Measurements from ENCODE around the gene ITIH4.

GRCh38 chr3:52839268-52839575 lies 8.8 kb upstream of the ITIH4 start:
- no peak for TF ChIP-seq CTCF (IDR thresholded peaks at IDR 0.05; ENCODE audit: borderline replicate concordance, extremely low read depth, low read length, poor library complexity, severe bottlenecking)
- no peak for TF ChIP-seq EZH2 (IDR thresholded peaks at IDR 0.05; ENCODE audit: borderline replicate concordance, low read depth, low read length, severe bottlenecking)

All from DND-41 (cell line).